Peyer's patch (tissue), 4 donors: ENCODE data around the gene RFX2.

ENCODE experiments used
- CTCF ChIP-seq, 6 experiments: fragments of 450-650 bp in 4 of 6; fragments of 200-600 bp in 2 of 6; sonication (generic) in 1 of 6; IDR thresholded peaks; one replicate each; pipeline ENCODE4 v1.5.1; 2017 to 2019; ENCODE audit warnings: antibody characterized with exemption in 6 of 6, mild to moderate bottlenecking in 3 of 6, moderate library complexity in 1 of 6
- POLR2A ChIP-seq, 2 donors: fragments of 450-650 bp; IDR thresholded peaks; one replicate each; pipeline ENCODE4 v1.5.1; 2017; ENCODE audit warnings: antibody characterized with exemption in 2 of 2, mild to moderate bottlenecking in 2 of 2, moderate library complexity in 2 of 2

- no peak for TF ChIP-seq CTCF (IDR thresholded peaks at IDR 0.05)
- no peak for TF ChIP-seq POLR2A (IDR thresholded peaks at IDR 0.05)
Observed at GRCh38 chr19:6103894-6104293, 6.4 kb downstream of the RFX2 start.
